GM12878 (cell line): ENCODE data around the gene GPR78. TPM values are rescaled to one million over a fixed set of nuclear protein-coding genes. Genes with fewer than 3 reads are reported as not detected.

Experiments used
- EP300 ChIP-seq, 2 experiments: fragments of 150-350 bp in 1 of 2; IDR thresholded peaks; 2 replicates each; pipeline ENCODE4 v1.6.1; 2011 to 2012; ENCODE audit warnings: low read depth in 2 of 2, low read length in 2 of 2, borderline replicate concordance in 1 of 2, improper control_type of control experiment in 1 of 2, inconsistent platforms in 1 of 2; ENCODE audit not compliant: control insufficient read depth in 1 of 2
- SIN3A ChIP-seq: IDR thresholded peaks from 2 replicates; pipeline ENCODE4 v1.6.1; 2012; ENCODE audit warnings: low read depth, low read length, improper control_type of control experiment
- SIX5 ChIP-seq: IDR thresholded peaks from 2 replicates; pipeline ENCODE4 v1.6.1; 2011; ENCODE audit warnings: mild to moderate bottlenecking, low read depth, low read length, moderate library complexity; ENCODE audit not compliant: severe bottlenecking
- SMAD5 ChIP-seq: IDR thresholded peaks from 2 replicates; pipeline ENCODE4 v1.6.1; 2016; ENCODE audit warnings: antibody characterized with exemption, low read depth
- SREBF1 ChIP-seq: IDR thresholded peaks from 2 replicates; pipeline ENCODE4 v1.6.1; 2012; ENCODE audit warnings: mild to moderate bottlenecking, low read length
- SRF ChIP-seq, 2 experiments: IDR thresholded peaks; 2 replicates each; pipeline ENCODE4 v1.6.1; 2011; ENCODE audit warnings: low read depth in 2 of 2, low read length in 2 of 2, mild to moderate bottlenecking in 1 of 2, moderate library complexity in 1 of 2
- WRNIP1 ChIP-seq: IDR thresholded peaks from 2 replicates; pipeline ENCODE4 v1.6.1; 2011; ENCODE audit warnings: low read depth, low read length, improper control_type of control experiment, borderline replicate concordance
- YBX1 ChIP-seq: fragments of 450-650 bp; IDR thresholded peaks from 2 replicates; pipeline ENCODE4 v1.6.1; 2016; ENCODE audit warnings: antibody characterized with exemption
- polyA plus RNA-seq, 11 experiments: library from polyadenylated mRNA; depleted of rRNA in 4 of 11; unstranded in 6 of 11; stranded (reverse) in 5 of 11; fragments of >200 nt; fragmentation: Nextera tagmentation in 4 of 11; fragmentation: Illumina TruSeq in 1 of 11; extraction: Ambion mirVana in 4 of 11; extraction: Trizol in 1 of 11; gene quantifications; 1 replicate in 1 of 11; 2 replicates in 10 of 11; pipeline versions ENCODE4 v1.2.1 to v1.2.3, GENCODE V29; 2011 to 2016; ENCODE audit warnings: inconsistent platforms in 2 of 11, missing spikeins in 2 of 11, low read depth in 1 of 11
- total RNA-seq, 4 experiments: library from RNA; depleted of rRNA in 3 of 4; stranded (reverse); fragments of >200 nt in 3 of 4; fragmentation: Illumina TruSeq in 1 of 4; extraction: Trizol in 1 of 4; gene quantifications; 2 replicates each; pipeline versions ENCODE4 v1.2.1 to v1.2.3, GENCODE V29; 2013 to 2021
- TF ChIP-seq, protein P1 (sequence below): IDR thresholded peaks from 2 replicates; pipeline ENCODE4 v1.6.1; 2011; ENCODE audit warnings: borderline replicate concordance, low read depth, mild to moderate bottlenecking, moderate library complexity, low read length; ENCODE audit not compliant: insufficient read depth, poor library complexity, severe bottlenecking
- TF ChIP-seq, protein P2 (sequence below): IDR thresholded peaks from 2 replicates; pipeline ENCODE4 v1.6.1; 2011; ENCODE audit warnings: low read depth, low read length, improper control_type of control experiment, borderline replicate concordance
- TF ChIP-seq, protein P3 (sequence below): IDR thresholded peaks from 2 replicates; pipeline ENCODE4 v1.6.1; 2012; ENCODE audit warnings: low read depth, low read length, improper control_type of control experiment

GPR78 gene
- total and polyA plus RNA-seq, 10 of the 15 experiments (the other 5 are each of a cell fraction or from before 2014, with no cell fraction given): 0.03 TPM; not detected in 9

DNA sequence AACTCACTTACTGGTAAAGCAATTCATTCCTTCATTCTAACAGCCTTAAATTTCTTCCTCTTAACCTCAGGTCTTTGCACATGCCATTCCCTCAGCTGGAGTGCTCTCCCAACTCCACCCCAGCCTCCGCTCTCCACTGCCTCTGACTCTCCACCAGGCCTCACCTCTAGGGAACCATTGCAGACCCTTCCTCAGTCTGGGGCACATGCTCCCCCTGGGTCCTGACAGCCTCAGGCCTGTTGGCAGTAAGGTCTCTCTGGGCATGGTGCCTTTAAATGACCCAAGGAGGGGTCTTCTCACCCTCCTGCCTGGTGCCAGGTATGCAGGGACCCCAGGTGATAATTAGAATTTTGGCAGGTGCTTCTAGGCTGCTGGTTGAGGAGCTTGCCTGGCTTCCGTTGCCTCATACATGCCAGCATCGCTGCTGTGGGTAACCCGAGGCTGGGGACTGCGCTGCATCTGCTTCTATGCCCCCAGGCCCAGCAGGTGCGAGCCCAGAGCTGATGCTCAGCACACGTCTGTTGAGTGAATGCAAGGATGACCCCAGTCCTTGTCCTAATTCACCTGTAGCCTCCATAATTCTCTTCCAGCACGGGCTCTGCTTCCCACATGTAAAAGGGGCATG is 27.5 kb upstream of the GPR78 start (continued):
- TF ChIP-seq SRF (IDR thresholded peaks at IDR 0.05; ENCODE audit: low read depth in 2 of 2, low read length in 2 of 2): no peak
- TF ChIP-seq, protein P1, sequence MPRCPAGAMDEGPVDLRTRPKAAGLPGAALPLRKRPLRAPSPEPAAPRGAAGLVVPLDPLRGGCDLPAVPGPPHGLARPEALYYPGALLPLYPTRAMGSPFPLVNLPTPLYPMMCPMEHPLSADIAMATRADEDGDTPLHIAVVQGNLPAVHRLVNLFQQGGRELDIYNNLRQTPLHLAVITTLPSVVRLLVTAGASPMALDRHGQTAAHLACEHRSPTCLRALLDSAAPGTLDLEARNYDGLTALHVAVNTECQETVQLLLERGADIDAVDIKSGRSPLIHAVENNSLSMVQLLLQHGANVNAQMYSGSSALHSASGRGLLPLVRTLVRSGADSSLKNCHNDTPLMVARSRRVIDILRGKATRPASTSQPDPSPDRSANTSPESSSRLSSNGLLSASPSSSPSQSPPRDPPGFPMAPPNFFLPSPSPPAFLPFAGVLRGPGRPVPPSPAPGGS: no peak
- TF ChIP-seq SMAD5: no peak
- no peak for TF ChIP-seq SREBF1
- TF ChIP-seq, protein P2, sequence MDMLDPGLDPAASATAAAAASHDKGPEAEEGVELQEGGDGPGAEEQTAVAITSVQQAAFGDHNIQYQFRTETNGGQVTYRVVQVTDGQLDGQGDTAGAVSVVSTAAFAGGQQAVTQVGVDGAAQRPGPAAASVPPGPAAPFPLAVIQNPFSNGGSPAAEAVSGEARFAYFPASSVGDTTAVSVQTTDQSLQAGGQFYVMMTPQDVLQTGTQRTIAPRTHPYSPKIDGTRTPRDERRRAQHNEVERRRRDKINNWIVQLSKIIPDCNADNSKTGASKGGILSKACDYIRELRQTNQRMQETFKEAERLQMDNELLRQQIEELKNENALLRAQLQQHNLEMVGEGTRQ: no peak
- TF ChIP-seq SIX5: no peak
- TF ChIP-seq EP300 (IDR thresholded peaks at IDR 0.05; ENCODE audit: borderline replicate concordance in 1 of 2, control insufficient read depth in 1 of 2, low read depth in 2 of 2, low read length in 2 of 2): no peak
- TF ChIP-seq, protein P3, sequence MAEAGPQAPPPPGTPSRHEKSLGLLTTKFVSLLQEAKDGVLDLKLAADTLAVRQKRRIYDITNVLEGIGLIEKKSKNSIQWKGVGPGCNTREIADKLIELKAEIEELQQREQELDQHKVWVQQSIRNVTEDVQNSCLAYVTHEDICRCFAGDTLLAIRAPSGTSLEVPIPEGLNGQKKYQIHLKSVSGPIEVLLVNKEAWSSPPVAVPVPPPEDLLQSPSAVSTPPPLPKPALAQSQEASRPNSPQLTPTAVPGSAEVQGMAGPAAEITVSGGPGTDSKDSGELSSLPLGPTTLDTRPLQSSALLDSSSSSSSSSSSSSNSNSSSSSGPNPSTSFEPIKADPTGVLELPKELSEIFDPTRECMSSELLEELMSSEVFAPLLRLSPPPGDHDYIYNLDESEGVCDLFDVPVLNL: no peak
- TF ChIP-seq WRNIP1: no peak
- no peak for TF ChIP-seq SIN3A
- TF ChIP-seq YBX1: no peak
